ENCODE data around the gene PFKP. TPM values are rescaled to one million over a fixed set of nuclear protein-coding genes. Genes with fewer than 3 reads are reported as not detected.

PFKP gene
- total RNA-seq, 1 donor from 2014 or later = 196 TPM

DNA sequence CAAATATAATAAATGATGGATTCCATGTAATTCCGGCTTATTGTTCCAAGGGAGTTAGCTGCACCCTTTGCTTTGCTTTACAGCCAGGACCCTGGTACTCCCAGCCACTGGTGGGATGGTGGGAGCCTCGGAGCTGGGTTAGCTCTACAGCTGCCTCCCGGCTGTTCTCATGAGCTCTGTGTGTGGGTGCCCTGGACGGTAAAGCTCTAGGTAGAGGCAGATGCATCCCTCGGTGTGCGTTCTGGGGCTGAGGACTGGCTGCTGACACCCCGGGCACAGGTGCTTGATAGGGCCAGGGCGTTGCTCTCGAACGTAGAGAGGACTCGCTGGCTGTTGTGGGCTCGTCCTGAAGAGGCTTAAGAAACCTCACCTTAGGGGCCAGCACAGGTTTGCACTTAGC is 50.1 kb downstream of the PFKP start:
- peaks cover 45% of the 10 kb centered on the region for H3K36me3 ChIP-seq (ENCODE audit: control insufficient read depth, insufficient read depth, low read length)
- FAIRE-seq = no peak
- DNase-seq (ENCODE audit: low read depth) = no peak

DNA sequence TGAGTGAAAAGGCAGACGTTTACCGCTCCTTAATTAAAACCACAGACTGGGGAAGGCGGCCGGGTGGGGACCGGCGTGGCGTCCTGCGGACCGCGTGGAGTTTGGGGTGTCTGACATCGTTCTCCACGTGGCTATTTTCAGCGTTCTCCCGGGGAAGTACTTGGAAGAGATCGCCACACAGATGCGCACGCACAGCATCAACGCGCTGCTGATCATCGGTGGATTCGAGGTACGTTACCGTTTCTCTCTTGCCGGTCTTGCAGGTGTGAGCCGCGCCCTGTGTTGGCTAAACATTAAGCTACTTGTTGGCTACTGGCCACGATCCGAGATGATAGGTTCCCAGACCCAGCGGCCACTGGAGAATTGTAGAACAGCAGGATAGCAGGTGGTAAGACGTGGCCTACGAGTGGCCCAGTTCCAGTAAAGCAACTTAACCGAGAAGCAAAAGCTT is 51.3 kb downstream of the PFKP start:
- DNase-seq (ENCODE audit: low read depth) (no peak), FAIRE-seq (no peak)
- no peaks in the 10 kb centered on the region for H3K27me3 ChIP-seq (ENCODE audit: control insufficient read depth, insufficient read depth, low read length)
- H3K4me3 ChIP-seq (ENCODE audit: low read depth, low read length) = no peak overlapping the region
- peaks cover 45% of the 10 kb centered on the region for H3K36me3 ChIP-seq (ENCODE audit: control insufficient read depth, insufficient read depth, low read length)
- TF ChIP-seq, protein P1, sequence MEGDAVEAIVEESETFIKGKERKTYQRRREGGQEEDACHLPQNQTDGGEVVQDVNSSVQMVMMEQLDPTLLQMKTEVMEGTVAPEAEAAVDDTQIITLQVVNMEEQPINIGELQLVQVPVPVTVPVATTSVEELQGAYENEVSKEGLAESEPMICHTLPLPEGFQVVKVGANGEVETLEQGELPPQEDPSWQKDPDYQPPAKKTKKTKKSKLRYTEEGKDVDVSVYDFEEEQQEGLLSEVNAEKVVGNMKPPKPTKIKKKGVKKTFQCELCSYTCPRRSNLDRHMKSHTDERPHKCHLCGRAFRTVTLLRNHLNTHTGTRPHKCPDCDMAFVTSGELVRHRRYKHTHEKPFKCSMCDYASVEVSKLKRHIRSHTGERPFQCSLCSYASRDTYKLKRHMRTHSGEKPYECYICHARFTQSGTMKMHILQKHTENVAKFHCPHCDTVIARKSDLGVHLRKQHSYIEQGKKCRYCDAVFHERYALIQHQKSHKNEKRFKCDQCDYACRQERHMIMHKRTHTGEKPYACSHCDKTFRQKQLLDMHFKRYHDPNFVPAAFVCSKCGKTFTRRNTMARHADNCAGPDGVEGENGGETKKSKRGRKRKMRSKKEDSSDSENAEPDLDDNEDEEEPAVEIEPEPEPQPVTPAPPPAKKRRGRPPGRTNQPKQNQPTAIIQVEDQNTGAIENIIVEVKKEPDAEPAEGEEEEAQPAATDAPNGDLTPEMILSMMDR (IDR thresholded peaks at IDR 0.05; ENCODE audit: insufficient read depth, low read length, severe bottlenecking) = no peak

More for the DNA sequence above, 50.1 kb downstream of the PFKP start:
- no peak overlapping the region for H3K4me3 ChIP-seq (ENCODE audit: low read depth, low read length)
- H3K27me3 ChIP-seq (ENCODE audit: control insufficient read depth, insufficient read depth, low read length) = no peaks in the 10 kb centered on the region
- TF ChIP-seq, protein P1 (IDR thresholded peaks at IDR 0.05; ENCODE audit: insufficient read depth, low read length, severe bottlenecking) = no peak

DNA sequence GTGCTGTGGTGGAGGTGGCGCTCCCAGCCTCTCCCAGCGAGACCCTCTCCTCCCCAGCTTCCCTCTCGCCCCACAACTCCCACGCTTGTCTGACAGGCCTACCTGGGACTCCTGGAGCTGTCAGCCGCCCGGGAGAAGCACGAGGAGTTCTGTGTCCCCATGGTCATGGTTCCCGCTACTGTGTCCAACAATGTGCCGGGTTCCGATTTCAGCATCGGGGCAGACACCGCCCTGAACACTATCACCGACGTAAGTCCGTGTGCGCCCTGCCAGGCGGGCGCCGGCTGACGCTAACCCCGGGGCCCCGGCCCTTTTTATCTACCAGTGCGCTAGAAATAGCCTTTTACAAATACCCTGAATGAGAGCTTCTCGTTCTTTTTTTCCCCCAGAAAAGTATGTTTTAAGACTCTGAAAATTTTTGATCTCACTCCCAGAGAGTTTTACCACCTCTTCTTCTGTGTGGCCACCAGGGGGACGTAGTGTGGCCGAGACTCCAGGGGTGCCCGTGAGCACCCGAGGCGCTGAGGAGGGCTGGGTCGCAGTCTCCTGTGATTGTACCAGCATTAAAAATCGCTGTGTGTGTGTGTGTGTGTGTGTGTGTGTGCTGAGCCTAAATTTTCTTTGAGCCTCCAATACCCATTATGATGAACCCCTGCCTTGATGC is 52.6 kb downstream of the PFKP start:
- FAIRE-seq = no peak
- DNase-seq (ENCODE audit: low read depth) = no peak
- TF ChIP-seq, protein P1 (IDR thresholded peaks at IDR 0.05; ENCODE audit: insufficient read depth, low read length, severe bottlenecking) = peak; percentile 19
- Histone ChIP-seq H3K4me3 (ENCODE audit: low read depth, low read length) (no peak overlapping the region), H3K27me3 (ENCODE audit: control insufficient read depth, insufficient read depth, low read length) (no peaks in the 10 kb centered on the region), H3K36me3 (ENCODE audit: control insufficient read depth, insufficient read depth, low read length) (peaks cover 51% of the 10 kb centered on the region)

DNA sequence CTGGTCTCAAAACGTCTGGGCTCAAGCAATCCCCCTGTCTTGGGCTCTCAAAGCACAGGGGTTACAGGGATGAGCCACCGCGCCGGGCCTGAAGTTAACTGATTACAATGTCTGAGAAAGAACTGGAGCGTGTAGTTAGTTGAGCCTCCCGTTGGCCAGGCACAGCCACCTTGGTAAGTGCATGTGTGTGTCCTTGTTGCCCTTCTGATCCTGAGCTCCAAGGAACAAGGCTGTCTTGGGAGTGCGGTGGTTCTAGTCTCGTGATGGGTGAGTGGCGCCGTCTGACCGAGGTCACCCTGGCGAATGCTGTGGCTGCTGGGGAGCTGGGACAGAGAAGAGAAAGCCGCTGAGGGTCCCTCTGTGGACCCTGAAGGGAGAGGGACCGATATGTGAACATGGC is 54.7 kb downstream of the PFKP start:
- no peaks in the 10 kb centered on the region for H3K27me3 ChIP-seq (ENCODE audit: control insufficient read depth, insufficient read depth, low read length)
- DNase-seq (ENCODE audit: low read depth) (no peak), FAIRE-seq (no peak)
- H3K4me3 ChIP-seq (ENCODE audit: low read depth, low read length) = no peak overlapping the region
- H3K36me3 ChIP-seq (ENCODE audit: control insufficient read depth, insufficient read depth, low read length) = peaks cover 51% of the 10 kb centered on the region
- TF ChIP-seq, protein P1 (IDR thresholded peaks at IDR 0.05; ENCODE audit: insufficient read depth, low read length, severe bottlenecking) = no peak

DNA sequence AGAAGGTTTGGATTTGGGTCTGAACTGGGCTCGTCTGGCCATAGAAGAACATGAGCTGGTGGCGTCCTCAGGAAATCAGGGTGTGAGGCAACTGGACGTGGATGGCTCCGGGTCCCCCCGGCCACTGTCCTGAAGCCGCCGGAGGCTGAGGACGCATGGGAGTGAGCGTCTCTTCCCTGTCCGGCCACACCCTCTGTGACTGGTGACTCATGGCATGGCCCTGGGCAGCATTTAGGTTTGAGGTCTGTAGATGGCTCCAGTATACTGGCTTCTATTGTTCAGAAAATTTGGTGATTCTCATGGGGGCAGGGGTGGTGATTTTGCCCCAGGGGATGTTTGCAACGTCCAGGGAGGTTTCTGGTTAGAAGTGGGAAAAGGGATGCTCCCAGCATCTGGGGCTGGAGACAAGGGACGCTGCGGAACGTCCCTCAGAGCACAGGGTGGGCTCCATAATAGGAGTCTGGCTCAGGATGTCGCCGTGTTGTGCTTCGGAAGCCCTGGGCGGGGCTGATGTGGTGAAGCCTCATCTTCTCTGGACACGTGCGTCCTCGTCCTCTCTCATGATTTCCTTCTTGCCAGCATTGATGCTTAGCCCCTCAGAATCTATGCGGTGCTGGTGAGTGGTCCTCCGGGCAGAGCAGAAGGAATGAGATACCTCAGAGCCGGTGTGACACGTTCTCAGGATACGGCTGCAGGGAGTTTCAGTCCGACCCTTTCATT is 55.3 kb downstream of the PFKP start:
- no peaks in the 10 kb centered on the region for H3K27me3 ChIP-seq (ENCODE audit: control insufficient read depth, insufficient read depth, low read length)
- DNase-seq (ENCODE audit: low read depth) = peak; percentile 29
- H3K4me3 ChIP-seq (ENCODE audit: low read depth, low read length) = no peak overlapping the region
- TF ChIP-seq, protein P1 (IDR thresholded peaks at IDR 0.05; ENCODE audit: insufficient read depth, low read length, severe bottlenecking) = no peak
- FAIRE-seq = peak; percentile 66
- H3K36me3 ChIP-seq (ENCODE audit: control insufficient read depth, insufficient read depth, low read length) = peaks cover 46% of the 10 kb centered on the region
